GM23338 (cell line): ENCODE measurements around the gene C1QTNF4. TPM values are rescaled to one million over a fixed set of nuclear protein-coding genes. Genes with fewer than 3 reads are reported as not detected.

Source experiments
- ATAC-seq: fragments of 200-7000 bp; cut with Tn5 transposase; 3 replicates; pipeline ENCODE4 v1.9.1; 2020
- DNase-seq: peaks from one replicate; pipeline ENCODE4 v3.0.0-alpha.2; 2015; ENCODE audit warnings: low spot score
- H2AFZ ChIP-seq: fragments of 200-600 bp; sonication (generic); 2 replicates; pipeline ENCODE4 v1.8.0; 2016; ENCODE audit warnings: antibody characterized with exemption, mild to moderate bottlenecking, moderate library complexity
- H3F3A ChIP-seq: fragments of 200-600 bp; sonication (generic); replicated peaks from 2 replicates; pipeline ENCODE4 v1.8.0; 2017; ENCODE audit warnings: antibody characterized with exemption, mixed run types, low read depth
- H3K27ac ChIP-seq: fragments of 200-600 bp; sonication (generic); 2 replicates; pipeline ENCODE4 v1.6.1; 2016; ENCODE audit warnings: low read depth
- H3K27me3 ChIP-seq: fragments of 200-600 bp; sonication (generic); 2 replicates; pipeline ENCODE4 v1.8.0; 2016; ENCODE audit warnings: mild to moderate bottlenecking, mixed run types, moderate library complexity; ENCODE audit not compliant: insufficient read depth
- H3K36me3 ChIP-seq: fragments of 200-600 bp; sonication (generic); 2 replicates; pipeline ENCODE4 v1.8.0; 2016; ENCODE audit warnings: mild to moderate bottlenecking; ENCODE audit not compliant: insufficient read depth
- H3K4me1 ChIP-seq: fragments of 200-600 bp; sonication (generic); 2 replicates; pipeline ENCODE4 v1.8.0; 2016; ENCODE audit warnings: mild to moderate bottlenecking, moderate library complexity; ENCODE audit not compliant: insufficient read depth
- H3K4me2 ChIP-seq: fragments of 200-600 bp; sonication (generic); 2 replicates; pipeline ENCODE4 v1.7.1; 2017; ENCODE audit warnings: mixed run types
- H3K4me3 ChIP-seq: fragments of 200-600 bp; sonication (generic); 2 replicates; pipeline ENCODE4 v1.6.1; 2016; ENCODE audit warnings: mixed run types
- H3K79me2 ChIP-seq: fragments of 200-600 bp; sonication (generic); replicated peaks from 2 replicates; pipeline ENCODE4 v1.8.0; 2017; ENCODE audit warnings: mild to moderate bottlenecking; ENCODE audit not compliant: insufficient read depth
- H3K9me2 ChIP-seq: fragments of 200-600 bp; sonication (generic); 2 replicates; pipeline ENCODE4 v1.8.0; 2017; ENCODE audit not compliant: insufficient read depth
- H4K20me1 ChIP-seq: fragments of 200-600 bp; sonication (generic); replicated peaks from 2 replicates; pipeline ENCODE4 v1.8.0; 2017; ENCODE audit warnings: mild to moderate bottlenecking; ENCODE audit not compliant: insufficient read depth
- H3K27ac Mint-ChIP-seq: 2 replicates; pipeline ENCODE4 v1.8.0; 2020; ENCODE audit warnings: inconsistent platforms, mild to moderate bottlenecking, moderate library complexity, mixed read lengths
- H3K27me3 Mint-ChIP-seq: 3 replicates; pipeline ENCODE4 v1.8.0; 2022; ENCODE audit warnings: low read depth, mild to moderate bottlenecking, moderate library complexity, mixed read lengths, inconsistent platforms; ENCODE audit not compliant: insufficient read depth, poor library complexity
- H3K36me3 Mint-ChIP-seq: 3 replicates; pipeline ENCODE4 v1.8.0; 2021; ENCODE audit warnings: low read depth, mild to moderate bottlenecking, inconsistent platforms, moderate library complexity, mixed read lengths
- H3K4me1 Mint-ChIP-seq: 3 replicates; pipeline ENCODE4 v1.8.0; 2020; ENCODE audit warnings: mild to moderate bottlenecking, inconsistent platforms, mixed read lengths
- H3K4me3 Mint-ChIP-seq: 3 replicates; pipeline ENCODE4 v1.8.0; 2021; ENCODE audit warnings: moderate library complexity, mild to moderate bottlenecking, inconsistent platforms, mixed read lengths
- H3K9me3 Mint-ChIP-seq: 3 replicates; pipeline ENCODE4 v1.8.0; 2020; ENCODE audit warnings: moderate library complexity, mild to moderate bottlenecking, inconsistent platforms, mixed read lengths
- CREB1 ChIP-seq: fragments of 250-450 bp; sonication (Bioruptor Pico); IDR thresholded peaks from 2 replicates; pipeline ENCODE4 v1.5.0; 2020; ENCODE audit warnings: low read depth, mild to moderate bottlenecking, moderate library complexity
- CTCF ChIP-seq, 2 experiments: fragments of 200-600 bp in 1 of 2; sonication (generic) in 1 of 2; conservative IDR thresholded peaks; 2 replicates each; pipeline versions ENCODE4 v1.5.1 to v1.6.1; 2016 to 2017; ENCODE audit warnings: antibody characterized with exemption in 2 of 2, low read depth in 2 of 2, mild to moderate bottlenecking in 2 of 2, moderate library complexity in 1 of 2
- EZH2 ChIP-seq: fragments of 200-600 bp; sonication (generic); IDR thresholded peaks from one replicate; pipeline ENCODE4 v1.8.0; 2017; ENCODE audit warnings: antibody characterized with exemption, mild to moderate bottlenecking, low read depth; ENCODE audit not compliant: unreplicated experiment
- EZH2phosphoT487 ChIP-seq: fragments of 200-600 bp; sonication (generic); IDR thresholded peaks from one replicate; pipeline ENCODE4 v1.8.1; 2018; ENCODE audit warnings: antibody characterized with exemption; ENCODE audit not compliant: unreplicated experiment
- JUNB ChIP-seq: IDR thresholded peaks from one replicate; pipeline ENCODE4 v1.6.1; 2016; ENCODE audit warnings: antibody characterized with exemption; ENCODE audit not compliant: unreplicated experiment
- POLR2AphosphoS5 ChIP-seq: IDR thresholded peaks from 2 replicates; pipeline ENCODE4 v1.6.1; 2016; ENCODE audit warnings: antibody characterized with exemption, low read depth
- REST ChIP-seq: IDR thresholded peaks from one replicate; pipeline ENCODE4 v1.6.1; 2018; ENCODE audit warnings: antibody characterized with exemption; ENCODE audit not compliant: unreplicated experiment
- STAT1 ChIP-seq: IDR thresholded peaks from one replicate; pipeline ENCODE4 v1.6.1; 2016; ENCODE audit warnings: antibody characterized with exemption; ENCODE audit not compliant: unreplicated experiment
- ZNF114 ChIP-seq: fragments of 250-450 bp; sonication (Bioruptor Pico); IDR thresholded peaks from 2 replicates; pipeline ENCODE4 v1.5.0; 2020; ENCODE audit warnings: mild to moderate bottlenecking, moderate library complexity
- ZNF462 ChIP-seq: fragments of 250-450 bp; sonication (Bioruptor Pico); IDR thresholded peaks from 2 replicates; pipeline ENCODE4 v1.5.0; 2020; ENCODE audit warnings: mild to moderate bottlenecking, moderate library complexity
- polyA plus RNA-seq: library from polyadenylated mRNA; unstranded; fragments of >200 nt; fragmentation: Nextera tagmentation; extraction: Ambion mirVana; gene quantifications from 2 replicates; pipeline ENCODE4 v1.2.1, GENCODE V29; 2016
- total RNA-seq: library from RNA; depleted of rRNA; stranded (reverse); fragments of >200 nt; shearing (Covaris generic); gene quantifications from 2 replicates; pipeline ENCODE4 v1.2.3, GENCODE V29; 2014
- TF ChIP-seq, protein P1 (sequence below): IDR thresholded peaks from 2 replicates; pipeline ENCODE4 v1.6.1; 2016; ENCODE audit warnings: antibody characterized with exemption

Gene C1QTNF4
- total and polyA plus RNA-seq, 2 experiments from 2014 or later, result 5.2 to 6.6 TPM

GRCh38 chr11:47607380-47607779 lies 13.2 kb upstream of the C1QTNF4 start (continued):
- no peak for TF ChIP-seq JUNB
- TF ChIP-seq, protein P1, sequence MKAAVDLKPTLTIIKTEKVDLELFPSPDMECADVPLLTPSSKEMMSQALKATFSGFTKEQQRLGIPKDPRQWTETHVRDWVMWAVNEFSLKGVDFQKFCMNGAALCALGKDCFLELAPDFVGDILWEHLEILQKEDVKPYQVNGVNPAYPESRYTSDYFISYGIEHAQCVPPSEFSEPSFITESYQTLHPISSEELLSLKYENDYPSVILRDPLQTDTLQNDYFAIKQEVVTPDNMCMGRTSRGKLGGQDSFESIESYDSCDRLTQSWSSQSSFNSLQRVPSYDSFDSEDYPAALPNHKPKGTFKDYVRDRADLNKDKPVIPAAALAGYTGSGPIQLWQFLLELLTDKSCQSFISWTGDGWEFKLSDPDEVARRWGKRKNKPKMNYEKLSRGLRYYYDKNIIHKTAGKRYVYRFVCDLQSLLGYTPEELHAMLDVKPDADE, result no peak
- TF ChIP-seq EZH2, result no peak
- TF ChIP-seq CREB1 (CRISPR knock-in tag), result no peak
- no peak for TF ChIP-seq REST
- no peak for TF ChIP-seq EZH2phosphoT487

- H3K4me1 Mint-ChIP-seq, result peaks cover 2% of the 10 kb centered on the region; the same call in 2 of the 3 replicates
- H3K27ac Mint-ChIP-seq, result no peak overlapping the region
- no peak overlapping the region for H2AFZ ChIP-seq
- peak; percentile 61 for ATAC-seq
- peaks cover 5% of the 10 kb centered on the region for H3K27me3 Mint-ChIP-seq
- no peaks in the 10 kb centered on the region for H3K9me2 ChIP-seq
- no peak overlapping the region for H3K4me2 ChIP-seq
- H3K4me3 ChIP-seq, result no peak overlapping the region
- no peak for DNase-seq
- no peaks in the 10 kb centered on the region for H3K9me3 Mint-ChIP-seq
- H3K27me3 ChIP-seq, result no peaks in the 10 kb centered on the region
- H4K20me1 ChIP-seq, result no peaks in the 10 kb centered on the region; the same call in 1 of the 2 replicates
- H3K27ac ChIP-seq, result no peak overlapping the region
- no peak overlapping the region for H3K4me3 Mint-ChIP-seq
- H3F3A ChIP-seq, result no peaks in the 10 kb centered on the region
- no peaks in the 10 kb centered on the region for H3K36me3 Mint-ChIP-seq
- H3K4me1 ChIP-seq, result no peaks in the 10 kb centered on the region
- H3K79me2 ChIP-seq, result no peaks in the 10 kb centered on the region
- H3K36me3 ChIP-seq, result no peaks in the 10 kb centered on the region
- TF ChIP-seq ZNF462 (CRISPR knock-in tag) (no peak), POLR2AphosphoS5 (no peak), JUNB (no peak), STAT1 (no peak), CTCF (conservative IDR thresholded peaks at IDR 0.05; ENCODE audit: low read depth in 2 of 2) (no peak), EZH2 (no peak), ZNF114 (CRISPR knock-in tag) (no peak)
- TF ChIP-seq, protein P1, result no peak
These were observed 12.5 kb upstream of the C1QTNF4 start for GRCh38 chr11:47606731-47607130.
